Measurements from ENCODE around the gene PDGFD. TPM values are rescaled to one million over a fixed set of nuclear protein-coding genes. Genes with fewer than 3 reads are reported as not detected.

PDGFD gene
- total RNA-seq, 2 donors from 2014 or later, result 2.3 to 4.8 TPM

GRCh38 chr11:103959279-103959942 is 204.5 kb downstream of the PDGFD start:
- 81 to 100% methylated on average over 1 to 3 of the region's 3 CpGs for WGBS, 2 experiments (ENCODE audit: insufficient coverage in 1 of 2, insufficient read length in 1 of 2)
- Mint-ChIP-seq H3K4me1 (peaks cover 6% of the 10 kb centered on the region), H3K4me3 (no peak overlapping the region), H3K36me3 (ENCODE audit: low read depth) (no peaks in the 10 kb centered on the region), H3K27me3 (ENCODE audit: insufficient read depth) (no peaks in the 10 kb centered on the region), H3K9me3 (peaks cover 2% of the 10 kb centered on the region), H3K27ac (no peak overlapping the region)
- no peaks in the 10 kb centered on the region for H3K4me1 ChIP-seq (ENCODE audit: control insufficient read depth, insufficient read depth, low read length)
- H3K9ac ChIP-seq (ENCODE audit: extremely low read depth, low read length, poor library complexity, severe bottlenecking), result no peak overlapping the region
- H3K27ac ChIP-seq (ENCODE audit: low read depth, low read length), result no peak overlapping the region
- no peak for TF ChIP-seq CTCF (conservative IDR thresholded peaks at IDR 0.05)
- no peak for DNase-seq
- no peak overlapping the region for H3K4me3 ChIP-seq (ENCODE audit: low read length)
- H3K27me3 ChIP-seq (ENCODE audit: control insufficient read depth, insufficient read depth, low read length, poor library complexity, severe bottlenecking), result no peaks in the 10 kb centered on the region
- no peaks in the 10 kb centered on the region for H3K36me3 ChIP-seq (ENCODE audit: control insufficient read depth, insufficient read depth, low read length)
- peaks cover 5% of the 10 kb centered on the region for H3K9me3 ChIP-seq (ENCODE audit: control insufficient read depth, low read length)

GRCh38 chr11:103958475-103959215 is 205.3 kb downstream of the PDGFD start:
- Mint-ChIP-seq H3K27me3 (ENCODE audit: insufficient read depth) (no peaks in the 10 kb centered on the region), H3K9me3 (peaks cover 2% of the 10 kb centered on the region), H3K4me3 (no peak overlapping the region), H3K4me1 (peaks cover 6% of the 10 kb centered on the region), H3K27ac (no peak overlapping the region), H3K36me3 (ENCODE audit: low read depth) (no peaks in the 10 kb centered on the region)
- no peak overlapping the region for H3K9ac ChIP-seq (ENCODE audit: extremely low read depth, low read length, poor library complexity, severe bottlenecking)
- TF ChIP-seq CTCF (conservative IDR thresholded peaks at IDR 0.05), result no peak
- no peaks in the 10 kb centered on the region for H3K4me1 ChIP-seq (ENCODE audit: control insufficient read depth, insufficient read depth, low read length)
- WGBS, 2 experiments (ENCODE audit: insufficient coverage in 1 of 2, insufficient read length in 1 of 2), result 92 to 100% methylated on average over 1 to 4 of the region's 5 CpGs
- H3K27ac ChIP-seq (ENCODE audit: low read depth, low read length), result no peak overlapping the region
- no peak for DNase-seq
- no peaks in the 10 kb centered on the region for H3K27me3 ChIP-seq (ENCODE audit: control insufficient read depth, insufficient read depth, low read length, poor library complexity, severe bottlenecking)
- H3K9me3 ChIP-seq (ENCODE audit: control insufficient read depth, low read length), result peaks cover 5% of the 10 kb centered on the region
- no peak overlapping the region for H3K4me3 ChIP-seq (ENCODE audit: low read length)
- no peaks in the 10 kb centered on the region for H3K36me3 ChIP-seq (ENCODE audit: control insufficient read depth, insufficient read depth, low read length)

- H3K27ac Mint-ChIP-seq, result no peak overlapping the region
- WGBS, 2 experiments (ENCODE audit: insufficient coverage in 1 of 2, insufficient read length in 1 of 2), result 89 to 92% methylated on average over 3 to 5 of the region's 5 CpGs
- TF ChIP-seq CTCF (conservative IDR thresholded peaks at IDR 0.05), result no peak
Observed at GRCh38 chr11:103953797-103954486, 210.0 kb downstream of the PDGFD start.

More at GRCh38 chr11:103953797-103954486, 210.0 kb downstream of the PDGFD start:
- DNase-seq, result no peak
- Mint-ChIP-seq H3K9me3 (peaks cover 2% of the 10 kb centered on the region), H3K4me3 (no peak overlapping the region), H3K27me3 (ENCODE audit: insufficient read depth) (no peaks in the 10 kb centered on the region), H3K4me1 (peaks cover 4% of the 10 kb centered on the region), H3K36me3 (ENCODE audit: low read depth) (no peaks in the 10 kb centered on the region)
- Histone ChIP-seq H3K27me3 (ENCODE audit: control insufficient read depth, insufficient read depth, low read length, poor library complexity, severe bottlenecking) (no peaks in the 10 kb centered on the region), H3K9me3 (ENCODE audit: control insufficient read depth, low read length) (peaks cover 5% of the 10 kb centered on the region), H3K4me3 (ENCODE audit: low read length) (no peak overlapping the region), H3K4me1 (ENCODE audit: control insufficient read depth, insufficient read depth, low read length) (no peaks in the 10 kb centered on the region), H3K36me3 (ENCODE audit: control insufficient read depth, insufficient read depth, low read length) (no peaks in the 10 kb centered on the region), H3K9ac (ENCODE audit: extremely low read depth, low read length, poor library complexity, severe bottlenecking) (no peak overlapping the region), H3K27ac (ENCODE audit: low read depth, low read length) (no peak overlapping the region)
